Stimulated activated CD4-positive, alpha-beta T cell treated with anti-CD3 and anti-CD28 coated beads, Interleukin-2, amount 100 ng/mL, for 24 hours (primary cell): ENCODE measurements around the gene SPOCD1.

Source experiments
- DNase-seq, 2 donors: peaks; one replicate each; pipeline ENCODE4 v3.0.0-alpha.2; 2020

The SPOCD1 gene

DNA sequence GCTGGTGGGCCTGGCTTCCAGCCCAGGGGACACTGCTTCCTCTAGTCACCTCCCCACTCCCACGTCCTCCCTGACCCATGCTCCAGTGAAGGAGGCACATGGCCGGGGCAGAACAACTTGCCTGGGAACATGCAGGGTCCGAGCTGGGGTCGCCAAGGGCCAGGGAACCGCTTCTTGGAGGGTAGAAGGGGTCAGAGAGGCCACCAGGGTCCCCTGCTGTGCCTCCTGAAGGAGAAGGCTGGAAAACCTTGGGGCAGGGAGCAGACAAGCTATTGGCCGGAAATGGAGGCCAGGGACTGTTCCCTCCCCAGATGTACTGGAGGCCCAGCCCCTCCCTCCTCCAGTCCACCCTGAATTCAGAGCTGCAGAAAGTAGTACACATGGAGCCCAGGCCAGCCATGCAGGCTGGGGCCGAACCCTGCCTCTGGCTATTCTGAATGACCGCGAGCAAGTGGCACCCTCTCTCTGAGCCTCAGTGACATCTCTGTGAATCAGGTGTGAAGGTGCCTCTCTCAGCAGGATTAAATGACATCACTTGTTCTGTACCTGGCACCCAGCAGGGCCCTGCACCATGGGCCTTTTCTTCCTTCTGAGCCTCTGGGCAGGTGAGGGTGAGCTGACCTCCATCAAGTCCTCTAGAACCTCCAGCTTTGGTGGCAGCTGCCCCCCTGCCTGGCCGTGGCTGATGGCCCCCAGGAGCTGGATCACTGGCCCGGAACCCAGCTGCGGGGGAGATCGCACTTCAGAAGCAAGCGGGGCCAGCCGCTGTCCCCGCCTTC, 15.7 kb downstream of the SPOCD1 start:
- no peak for DNase-seq

DNA sequence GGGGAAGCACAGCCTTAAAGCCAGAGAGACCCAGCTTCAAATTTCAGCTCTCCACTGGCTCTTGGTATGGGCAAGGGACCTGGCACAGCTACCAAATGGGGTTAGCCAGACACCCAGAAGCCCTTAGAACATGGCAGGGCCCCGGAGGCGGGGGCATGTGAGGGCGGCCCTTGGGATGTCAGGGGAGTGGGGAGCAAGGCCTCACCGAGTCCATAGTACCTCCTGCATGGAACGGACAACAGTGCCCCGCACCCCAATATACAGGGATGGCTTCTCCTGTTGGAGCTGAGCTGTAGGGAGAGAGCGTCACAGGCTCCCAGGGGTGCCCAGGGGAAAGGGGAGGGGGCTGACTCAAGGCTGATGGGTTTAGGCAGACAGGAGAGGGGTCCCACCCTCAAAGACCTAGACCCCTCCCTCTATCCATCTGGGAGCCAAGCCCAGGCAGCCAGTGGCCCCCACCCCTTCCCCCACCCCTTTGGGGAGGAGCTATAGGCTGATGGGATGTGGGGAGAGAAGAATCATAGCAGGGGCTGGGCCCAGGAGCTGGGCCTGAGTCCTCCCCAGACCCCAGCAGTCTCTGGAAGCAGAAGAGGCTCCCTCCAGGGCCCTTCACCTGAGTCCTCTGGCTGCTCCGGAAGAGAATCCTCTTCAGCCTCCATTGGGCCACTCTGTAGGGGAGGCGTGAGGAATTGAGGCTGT, 16.5 kb downstream of the SPOCD1 start:
- no peak for DNase-seq

- peak in 1 of 2 donors; percentile 51 for DNase-seq
Observed at GRCh38 chr1:31798433-31799195, 17.2 kb downstream of the SPOCD1 start.

DNA sequence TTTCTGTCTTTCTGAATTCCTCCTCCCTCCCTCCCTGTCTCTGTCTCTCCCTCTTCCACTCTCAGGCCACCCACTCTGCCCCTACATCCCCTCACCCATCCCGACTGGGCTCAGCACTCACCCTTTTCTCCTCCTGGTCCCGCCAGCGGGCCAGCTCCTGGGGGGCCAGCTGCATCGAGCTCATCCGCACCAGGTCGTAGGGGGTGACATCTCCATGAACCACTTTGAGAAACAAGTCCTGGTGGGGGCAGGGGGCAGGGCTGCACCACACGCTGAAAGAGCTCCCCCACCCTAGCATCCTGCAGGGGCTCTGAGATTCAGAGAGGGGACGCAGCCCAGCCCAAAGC, 17.8 kb downstream of the SPOCD1 start:
- no peak for DNase-seq

DNA sequence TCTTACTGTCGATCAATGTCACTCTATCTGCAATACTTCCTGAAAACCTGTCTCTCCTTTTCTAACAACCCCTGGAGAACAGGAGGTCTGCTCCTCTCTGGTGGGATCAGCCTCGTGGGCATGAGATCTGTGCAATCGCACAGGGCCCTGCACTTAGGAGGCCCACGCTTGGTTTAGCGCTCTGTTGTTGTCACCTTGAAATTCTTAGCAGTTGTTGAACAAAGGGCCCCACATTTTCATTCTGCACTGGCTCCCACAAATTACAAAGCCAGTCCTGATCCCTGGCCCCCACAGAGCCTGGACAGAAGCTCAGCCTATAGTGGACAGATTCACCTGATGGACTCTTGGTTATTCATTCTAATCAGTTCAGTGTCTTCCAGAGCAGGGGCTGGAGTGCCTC, 18.6 kb downstream of the SPOCD1 start:
- no peak for DNase-seq

GRCh38 chr1:31796707-31797106, 19.1 kb downstream of the SPOCD1 start:
- no peak for DNase-seq

GRCh38 chr1:31795801-31796621, 19.8 kb downstream of the SPOCD1 start:
- DNase-seq: no peak

- no peak for DNase-seq
Observed at GRCh38 chr1:31795096-31795675, 20.6 kb downstream of the SPOCD1 start.

DNA sequence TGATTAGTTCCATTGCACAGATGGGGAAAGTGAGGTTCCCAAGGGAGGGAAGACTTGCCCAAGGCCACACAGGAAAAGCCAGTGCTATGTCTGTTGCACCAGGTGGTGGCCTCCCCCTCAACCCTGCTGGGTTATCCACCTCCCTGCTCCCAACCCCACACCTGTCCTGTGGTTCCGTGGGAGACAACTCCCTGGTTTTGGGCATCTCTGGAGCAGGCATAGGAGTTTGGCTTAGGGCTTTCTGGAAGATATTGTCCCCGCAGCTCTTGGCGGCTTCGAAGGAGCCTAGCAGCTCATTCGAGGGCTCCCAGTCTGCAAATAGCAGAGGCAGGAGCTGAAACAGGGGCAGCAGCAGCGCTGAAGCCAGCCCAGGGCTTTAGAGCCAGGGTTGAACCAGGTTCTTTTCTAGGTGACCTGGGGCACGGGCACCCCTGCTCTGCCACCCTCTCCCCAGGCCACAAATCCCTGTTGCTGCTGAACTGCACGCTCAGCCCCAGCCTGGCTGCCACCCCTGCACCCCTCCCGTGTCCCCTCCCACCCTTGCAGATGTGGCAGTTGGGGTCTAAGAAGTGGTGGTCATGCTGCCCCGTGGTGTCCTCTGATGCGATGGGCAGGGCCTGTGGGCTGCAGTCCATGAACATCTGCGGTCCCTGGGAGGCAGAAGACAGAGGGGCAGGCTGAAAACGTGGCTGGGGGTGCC, 22.1 kb downstream of the SPOCD1 start:
- no peak for DNase-seq

- DNase-seq: no peak
Observed at GRCh38 chr1:31793086-31793485, 22.7 kb downstream of the SPOCD1 start.

DNA sequence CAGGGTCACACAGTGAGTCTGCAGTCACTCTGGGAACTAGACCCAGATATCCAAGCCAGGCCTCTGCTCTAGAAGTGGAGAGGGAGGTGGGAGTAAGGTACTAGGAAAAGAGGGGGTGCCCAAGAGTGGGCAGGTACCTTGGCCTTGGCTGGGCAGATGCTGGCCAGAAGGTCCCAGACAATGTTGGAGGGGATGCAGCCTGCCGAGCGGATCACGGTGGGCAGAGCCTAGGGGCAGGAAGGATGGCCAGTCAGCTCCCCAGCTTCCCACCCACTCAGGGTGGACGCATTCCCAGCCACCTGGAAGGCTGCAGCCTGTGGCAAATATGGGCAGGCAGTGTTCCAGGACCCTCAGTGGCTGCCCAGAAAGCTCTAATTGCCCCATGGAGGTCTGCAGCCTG, 23.3 kb downstream of the SPOCD1 start:
- DNase-seq: no peak

DNA sequence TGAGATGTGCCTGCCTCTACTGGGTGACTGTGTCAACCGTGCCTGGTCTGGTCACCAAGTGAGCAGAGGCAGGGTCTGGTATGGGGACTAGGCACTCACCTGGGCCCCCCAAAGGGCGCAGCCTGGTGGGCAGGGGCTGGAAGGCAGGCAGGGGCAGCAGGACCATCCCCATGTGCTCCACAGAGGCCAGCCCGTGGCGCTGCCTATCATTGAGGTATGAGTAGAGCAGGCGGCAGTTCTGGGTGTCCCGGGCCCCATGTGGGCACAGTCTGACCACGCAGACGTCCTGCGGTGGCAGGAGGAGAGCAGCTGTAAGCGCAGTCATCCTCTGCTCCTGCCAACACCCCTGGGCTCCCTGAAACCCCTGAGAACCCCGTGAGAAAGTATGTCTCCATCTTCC, 23.7 kb downstream of the SPOCD1 start:
- no peak for DNase-seq

GRCh38 chr1:31791131-31791858, 24.5 kb downstream of the SPOCD1 start:
- DNase-seq: no peak

- DNase-seq: no peak
Observed at GRCh38 chr1:31790641-31791091, 25.2 kb downstream of the SPOCD1 start.

DNA sequence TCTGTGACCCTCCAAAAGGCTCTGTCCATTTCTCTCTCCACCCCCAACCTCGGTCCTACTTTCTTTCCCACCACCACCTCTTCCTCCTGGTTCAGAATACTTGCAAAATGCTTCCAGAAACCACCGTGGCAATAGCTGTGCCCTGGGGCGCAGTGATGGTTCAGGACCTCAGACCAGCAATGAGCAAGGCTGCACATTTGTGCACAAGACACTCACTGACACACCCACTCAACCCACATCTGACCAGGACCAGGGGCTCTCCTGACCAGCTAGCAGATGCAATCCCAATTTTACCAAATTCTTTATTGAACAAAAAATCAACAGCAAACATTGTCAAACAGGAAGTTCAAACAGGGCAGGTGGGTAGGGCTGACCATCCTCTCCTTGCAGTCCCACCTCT, 25.7 kb downstream of the SPOCD1 start:
- no peak for DNase-seq

GRCh38 chr1:31789259-31790065, 26.4 kb downstream of the SPOCD1 start:
- DNase-seq: peak; percentile 99 to 100

GRCh38 chr1:31788825-31789256, 27.0 kb downstream of the SPOCD1 start:
- no peak for DNase-seq

DNA sequence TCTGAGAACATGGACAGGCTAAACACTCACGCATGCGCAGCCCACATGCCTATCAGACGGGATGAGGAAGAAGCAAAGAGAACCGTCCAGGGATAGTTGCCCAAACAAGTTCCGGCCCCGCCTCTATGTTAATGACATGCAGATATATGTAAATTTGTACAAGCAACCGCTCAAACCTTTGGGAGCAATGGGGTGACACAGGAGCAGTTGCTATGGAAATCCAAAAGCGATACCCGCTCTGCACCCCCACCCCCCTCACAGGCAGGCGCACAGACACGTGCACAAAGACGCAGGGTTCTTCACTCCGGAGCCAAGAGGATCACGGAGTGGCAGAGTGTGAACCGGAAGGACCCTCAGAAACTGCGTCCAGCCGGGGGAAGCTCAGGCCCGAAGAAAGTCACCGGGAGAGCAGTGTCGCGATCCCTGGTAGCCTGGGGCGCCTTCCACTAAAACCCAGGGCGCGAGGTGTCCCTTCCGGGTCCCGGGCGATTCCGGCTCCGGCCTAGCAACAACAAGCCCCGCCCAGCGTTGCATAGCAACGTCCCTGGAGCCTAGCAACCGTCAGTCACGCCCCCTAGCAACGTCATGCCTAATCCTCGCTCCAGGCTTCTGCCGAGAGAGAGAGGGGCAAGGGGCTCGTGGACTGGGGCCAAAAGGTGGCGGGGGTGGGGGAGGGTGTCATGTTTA, 27.5 kb downstream of the SPOCD1 start:
- peak; percentile 93 to 97 for DNase-seq

DNA sequence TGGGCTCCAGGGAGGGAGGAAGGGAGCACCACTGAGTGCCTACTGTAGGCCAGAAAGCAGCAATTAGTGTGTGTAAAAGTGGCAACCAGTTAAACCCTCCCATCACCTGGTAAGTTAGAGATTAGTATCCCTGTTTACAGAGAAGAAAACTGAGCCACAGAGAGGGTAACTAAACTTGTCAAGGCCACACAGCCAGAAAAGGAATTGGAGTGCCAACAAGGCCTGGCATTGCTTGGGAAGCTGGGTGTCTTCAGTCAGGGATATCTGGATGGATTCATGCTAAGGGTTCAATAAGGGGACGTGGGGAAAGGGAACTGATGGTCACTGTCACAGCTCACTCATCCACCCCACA, 28.1 kb downstream of the SPOCD1 start:
- no peak for DNase-seq

DNA sequence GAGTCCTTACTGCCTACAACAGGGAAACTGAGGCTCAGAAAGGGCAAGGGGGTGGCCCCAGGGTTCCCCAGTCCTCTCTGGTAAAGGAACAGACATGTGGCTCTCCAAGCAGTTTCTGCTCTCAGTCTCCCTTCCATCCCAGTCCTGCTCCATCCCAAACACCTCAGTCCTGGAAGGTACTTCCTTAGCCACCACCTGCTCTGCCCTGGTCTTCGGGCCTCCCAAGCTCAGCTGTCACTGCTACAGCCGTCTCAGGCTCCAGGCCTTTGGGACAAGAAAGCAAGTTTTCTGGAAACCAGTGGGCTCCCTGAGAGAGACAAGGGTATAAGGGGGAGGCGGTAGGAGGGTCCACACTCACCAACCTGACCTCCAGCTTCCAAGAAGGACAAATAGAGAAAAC, 28.6 kb downstream of the SPOCD1 start:
- DNase-seq: no peak
